Progenitor cell of endocrine pancreas (in vitro differentiated cells): ENCODE results near the gene NRP2. TPM values are rescaled to one million over a fixed set of nuclear protein-coding genes. Genes with fewer than 3 reads are reported as not detected.
A peak's percentile ranks its signal among the peaks of the same experiment; 100 is the strongest.

Experiments used
- DNase-seq: peaks from one replicate; pipeline ENCODE4 v3.0.0; 2021; ENCODE audit warnings: low spot score; ENCODE audit not compliant: unreplicated experiment
- H3K27ac Mint-ChIP-seq: 2 replicates; pipeline ENCODE4 v1.8.0; 2021; ENCODE audit warnings: mild to moderate bottlenecking, moderate library complexity, mixed read lengths
- H3K27me3 Mint-ChIP-seq: 2 replicates; pipeline ENCODE4 v1.8.0; 2021; ENCODE audit warnings: mixed read lengths
- H3K36me3 Mint-ChIP-seq: 2 replicates; pipeline ENCODE4 v1.8.0; 2022; ENCODE audit warnings: mixed read lengths; ENCODE audit not compliant: insufficient read depth
- H3K4me1 Mint-ChIP-seq: 2 replicates; pipeline ENCODE4 v1.8.0; 2021; ENCODE audit warnings: low read depth, mixed read lengths
- H3K4me3 Mint-ChIP-seq: 2 replicates; pipeline ENCODE4 v1.8.0; 2021; ENCODE audit warnings: low read depth, mild to moderate bottlenecking, moderate library complexity, mixed read lengths
- H3K9me3 Mint-ChIP-seq: 2 replicates; pipeline ENCODE4 v1.8.0; 2021; ENCODE audit warnings: low read depth, mixed read lengths
- long read RNA-seq: library from polyadenylated mRNA; unstranded; transcript quantifications from one replicate; pipeline ENCODE4 v2.0.0, GENCODE V29; 2020
- total RNA-seq: library from RNA; stranded (reverse); gene quantifications from 2 replicates; pipeline ENCODE4 v1.2.1, GENCODE V29; 2021
- TF ChIP-seq, protein P1 (sequence below): fragments of 200-600 bp; sonication (generic); IDR thresholded peaks from one replicate; pipeline ENCODE4 v1.5.0; 2021; ENCODE audit warnings: antibody characterized with exemption, mild to moderate bottlenecking; ENCODE audit not compliant: unreplicated experiment

Gene NRP2, protein sequence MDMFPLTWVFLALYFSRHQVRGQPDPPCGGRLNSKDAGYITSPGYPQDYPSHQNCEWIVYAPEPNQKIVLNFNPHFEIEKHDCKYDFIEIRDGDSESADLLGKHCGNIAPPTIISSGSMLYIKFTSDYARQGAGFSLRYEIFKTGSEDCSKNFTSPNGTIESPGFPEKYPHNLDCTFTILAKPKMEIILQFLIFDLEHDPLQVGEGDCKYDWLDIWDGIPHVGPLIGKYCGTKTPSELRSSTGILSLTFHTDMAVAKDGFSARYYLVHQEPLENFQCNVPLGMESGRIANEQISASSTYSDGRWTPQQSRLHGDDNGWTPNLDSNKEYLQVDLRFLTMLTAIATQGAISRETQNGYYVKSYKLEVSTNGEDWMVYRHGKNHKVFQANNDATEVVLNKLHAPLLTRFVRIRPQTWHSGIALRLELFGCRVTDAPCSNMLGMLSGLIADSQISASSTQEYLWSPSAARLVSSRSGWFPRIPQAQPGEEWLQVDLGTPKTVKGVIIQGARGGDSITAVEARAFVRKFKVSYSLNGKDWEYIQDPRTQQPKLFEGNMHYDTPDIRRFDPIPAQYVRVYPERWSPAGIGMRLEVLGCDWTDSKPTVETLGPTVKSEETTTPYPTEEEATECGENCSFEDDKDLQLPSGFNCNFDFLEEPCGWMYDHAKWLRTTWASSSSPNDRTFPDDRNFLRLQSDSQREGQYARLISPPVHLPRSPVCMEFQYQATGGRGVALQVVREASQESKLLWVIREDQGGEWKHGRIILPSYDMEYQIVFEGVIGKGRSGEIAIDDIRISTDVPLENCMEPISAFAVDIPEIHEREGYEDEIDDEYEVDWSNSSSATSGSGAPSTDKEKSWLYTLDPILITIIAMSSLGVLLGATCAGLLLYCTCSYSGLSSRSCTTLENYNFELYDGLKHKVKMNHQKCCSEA
- total RNA-seq = 6.3 and 14.3 TPM in 2 replicates
- long read RNA-seq, partial matches to known transcripts = 2 of 5 reads
- long read RNA-seq, other reads (novel, unspliced or antisense) = 3 of 5 reads

DNA sequence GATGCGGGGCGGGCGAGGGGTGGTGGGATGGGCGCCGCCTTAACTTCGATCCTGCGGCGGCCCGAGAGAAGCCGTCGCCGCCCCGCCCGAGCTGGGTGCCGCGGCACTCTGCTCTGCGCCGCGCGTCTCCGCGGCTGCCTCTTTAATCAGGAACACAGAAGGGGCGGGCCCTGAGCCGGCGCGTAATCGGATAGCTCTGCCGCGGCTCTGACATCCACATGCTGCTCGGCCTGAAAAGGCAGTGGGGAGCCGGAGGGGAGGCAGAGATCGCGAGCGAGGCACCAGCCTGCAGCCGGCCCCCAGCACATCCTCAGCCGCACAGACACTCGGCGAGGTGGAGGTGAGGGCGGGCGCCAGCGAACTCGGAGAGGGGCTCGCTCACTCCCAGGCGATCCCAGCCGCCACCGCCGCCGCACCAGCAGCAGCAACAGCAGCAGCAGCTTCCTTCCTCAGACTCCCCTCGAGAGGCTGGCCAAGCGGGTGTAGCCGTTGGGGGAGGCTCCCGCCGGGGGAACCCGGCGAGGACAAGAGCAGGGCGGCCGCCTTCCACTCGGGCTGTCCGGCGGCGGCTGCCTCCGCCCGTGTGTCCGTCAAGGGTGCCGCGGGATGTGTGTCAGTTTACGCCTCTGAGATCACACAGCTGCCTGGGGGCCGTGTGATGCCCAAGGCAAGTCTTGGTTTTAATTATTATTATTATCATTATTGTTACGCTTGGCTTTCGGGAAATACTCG lies at the start of gene NRP2:
Gene NRP2 (plus strand): TSS at position 263 of the 732 bp plus-strand sequence. CDS start 790 bp downstream, outside the sequence.
- TF ChIP-seq, protein P1, sequence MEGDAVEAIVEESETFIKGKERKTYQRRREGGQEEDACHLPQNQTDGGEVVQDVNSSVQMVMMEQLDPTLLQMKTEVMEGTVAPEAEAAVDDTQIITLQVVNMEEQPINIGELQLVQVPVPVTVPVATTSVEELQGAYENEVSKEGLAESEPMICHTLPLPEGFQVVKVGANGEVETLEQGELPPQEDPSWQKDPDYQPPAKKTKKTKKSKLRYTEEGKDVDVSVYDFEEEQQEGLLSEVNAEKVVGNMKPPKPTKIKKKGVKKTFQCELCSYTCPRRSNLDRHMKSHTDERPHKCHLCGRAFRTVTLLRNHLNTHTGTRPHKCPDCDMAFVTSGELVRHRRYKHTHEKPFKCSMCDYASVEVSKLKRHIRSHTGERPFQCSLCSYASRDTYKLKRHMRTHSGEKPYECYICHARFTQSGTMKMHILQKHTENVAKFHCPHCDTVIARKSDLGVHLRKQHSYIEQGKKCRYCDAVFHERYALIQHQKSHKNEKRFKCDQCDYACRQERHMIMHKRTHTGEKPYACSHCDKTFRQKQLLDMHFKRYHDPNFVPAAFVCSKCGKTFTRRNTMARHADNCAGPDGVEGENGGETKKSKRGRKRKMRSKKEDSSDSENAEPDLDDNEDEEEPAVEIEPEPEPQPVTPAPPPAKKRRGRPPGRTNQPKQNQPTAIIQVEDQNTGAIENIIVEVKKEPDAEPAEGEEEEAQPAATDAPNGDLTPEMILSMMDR = no peak
- Mint-ChIP-seq H3K9me3 (no peaks in the 10 kb centered on the region), H3K27me3 (peaks cover 77% of the 10 kb centered on the region), H3K4me1 (peaks cover 39% of the 10 kb centered on the region), H3K4me3 (peak within 1 kb of the TSS; percentile 78), H3K36me3 (no peaks in the 10 kb centered on the region), H3K27ac (peak within 1 kb of the TSS; percentile 73)
- DNase-seq = peak; percentile 52

DNA sequence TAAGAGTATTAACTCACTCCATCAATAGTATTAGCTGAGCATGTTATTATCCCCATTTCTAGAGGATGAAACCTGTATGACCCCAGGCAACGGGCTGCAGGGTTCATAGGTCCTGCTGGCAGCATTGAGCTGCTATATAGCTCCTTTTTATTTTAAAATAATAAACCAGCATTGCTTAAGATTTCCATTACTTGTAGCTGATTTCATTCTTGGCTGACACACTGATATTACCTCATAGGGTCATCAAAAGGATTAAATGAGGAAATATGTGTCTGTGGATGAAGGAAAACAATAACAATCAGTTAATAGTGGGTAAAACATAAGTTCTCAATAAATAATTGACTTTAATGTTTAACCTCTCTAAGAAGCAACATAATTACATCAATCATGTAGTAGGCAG lies 48.3 kb upstream of the NRP2 start:
- Mint-ChIP-seq H3K4me1 (peaks cover 33% of the 10 kb centered on the region), H3K27ac (no peak overlapping the region), H3K27me3 (peaks cover 3% of the 10 kb centered on the region), H3K4me3 (no peak overlapping the region), H3K9me3 (peaks cover 3% of the 10 kb centered on the region), H3K36me3 (peaks cover 1% of the 10 kb centered on the region)
- no peak for DNase-seq
- TF ChIP-seq, protein P1 = no peak

DNA sequence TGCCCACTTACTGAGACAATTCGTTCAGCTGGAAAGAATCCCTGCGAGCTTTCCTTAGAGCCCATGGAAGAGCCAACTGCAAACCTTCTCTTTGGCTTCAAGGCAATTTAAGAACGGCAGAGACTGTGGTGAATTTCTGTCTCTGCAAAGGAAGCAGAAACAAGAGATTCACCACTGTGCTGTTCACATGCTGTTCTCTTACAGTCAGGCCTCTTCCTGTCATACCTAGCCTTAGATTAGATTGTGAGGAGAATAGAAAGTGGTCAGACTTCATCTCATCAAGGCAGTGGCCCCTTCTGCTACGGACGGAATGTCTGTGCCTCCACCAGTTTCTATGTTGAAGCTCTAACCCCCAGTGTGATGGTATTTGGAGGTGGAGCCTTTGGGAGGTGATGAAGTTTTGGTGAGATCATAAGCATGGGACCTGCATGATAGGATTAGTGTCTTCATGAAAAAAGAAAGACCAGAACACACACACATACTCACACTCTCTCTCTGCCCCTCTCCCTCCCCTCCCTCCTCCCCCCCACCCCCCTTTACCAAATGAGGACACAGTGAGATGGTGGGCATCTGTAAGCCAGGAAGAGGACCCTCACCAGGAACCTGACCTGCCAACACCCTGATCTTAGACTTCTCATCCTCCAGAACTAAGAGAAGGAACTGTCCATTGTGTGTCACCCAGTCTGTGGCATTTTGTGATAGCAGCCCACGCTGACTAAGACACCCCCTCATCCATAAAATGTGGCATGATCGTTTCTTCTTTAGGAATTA lies 45.6 kb upstream of the NRP2 start:
- Mint-ChIP-seq H3K4me3 (no peak overlapping the region), H3K4me1 (peaks cover 23% of the 10 kb centered on the region), H3K27ac (no peak overlapping the region), H3K36me3 (peaks cover 1% of the 10 kb centered on the region), H3K27me3 (peaks cover 3% of the 10 kb centered on the region), H3K9me3 (peaks cover 7% of the 10 kb centered on the region)
- TF ChIP-seq, protein P1 = no peak
- DNase-seq = no peak

DNA sequence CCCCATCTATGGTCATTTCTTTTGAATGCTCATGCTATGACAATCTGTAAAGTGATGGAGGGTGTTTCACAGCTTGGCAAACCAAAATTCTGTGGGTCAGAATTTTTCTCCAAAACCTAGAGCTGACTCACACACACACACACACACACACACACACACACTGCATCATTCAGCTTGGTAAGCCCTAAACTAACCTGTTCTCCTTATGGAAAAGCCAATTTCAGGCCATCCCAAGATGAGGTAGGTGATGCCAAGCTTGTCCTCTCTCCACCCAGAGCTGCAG lies 45.0 kb upstream of the NRP2 start:
- peaks cover 7% of the 10 kb centered on the region for H3K9me3 Mint-ChIP-seq
- H3K4me3 Mint-ChIP-seq = no peak overlapping the region
- peaks cover 3% of the 10 kb centered on the region for H3K27me3 Mint-ChIP-seq
- H3K27ac Mint-ChIP-seq = no peak overlapping the region
- peaks cover 1% of the 10 kb centered on the region for H3K36me3 Mint-ChIP-seq
- peaks cover 27% of the 10 kb centered on the region for H3K4me1 Mint-ChIP-seq
- no peak for DNase-seq
- TF ChIP-seq, protein P1 = no peak
